ENCODE results near the gene DNAH17. TPM values are rescaled to one million over a fixed set of nuclear protein-coding genes. Genes with fewer than 3 reads are reported as not detected.
A peak's percentile ranks its signal among the peaks of the same experiment; 100 is the strongest.

Gene DNAH17
- total RNA-seq, 8 experiments from 2014 or later: 0.27 to 1.9 (median 0.67) TPM

- WGBS, 10 experiments: 40 to 100% (median 86%) methylated on average over 1 to 7 of the region's 10 CpGs; no CpG with 5 or more reads in 3 of the 10 experiments
- H3K27ac ChIP-seq: no peak overlapping the region
- H3K4me3 ChIP-seq: no peak overlapping the region
- in situ Hi-C loops (cut with MboI; ENCODE audit: low pct_unique_long_range_greater_than_20kb in 2 of 9, low sequenced_read_pairs in 9 of 9, unreplicated experiment in 9 of 9): no loop called here
- peaks cover 0 to 2% of the 10 kb centered on the region in 2 donors for H3K4me1 ChIP-seq (replicated peaks in 1 of 2)
- peak in 2 of 8 experiments; percentile 16 to 21 for ATAC-seq (replicated peaks in 6 of 8)
Measured at GRCh38 chr17:78412403-78412802, 164.8 kb downstream of the DNAH17 start.

GRCh38 chr17:78411241-78411857, 165.8 kb downstream of the DNAH17 start:
- H3K27ac ChIP-seq: no peak overlapping the region
- ATAC-seq (replicated peaks in 6 of 8): peak in 5 of 8 experiments; percentile 24 to 58 (median 51)
- no peak overlapping the region for H3K4me3 ChIP-seq
- in situ Hi-C loops (cut with MboI; ENCODE audit: low pct_unique_long_range_greater_than_20kb in 2 of 9, low sequenced_read_pairs in 9 of 9, unreplicated experiment in 9 of 9): no loop called here
- WGBS, 10 experiments: 40 to 100% (median 94%) methylated on average over 1 to 8 of the region's 17 CpGs; no CpG with 5 or more reads in 3 of the 10 experiments
- H3K4me1 ChIP-seq (replicated peaks in 1 of 2): peaks cover 0 to 5% of the 10 kb centered on the region in 2 donors

- Histone ChIP-seq H3K4me1 (replicated peaks in 1 of 2) (peaks cover 0 to 5% of the 10 kb centered on the region in 2 donors), H3K4me3 (no peak overlapping the region), H3K27ac (no peak overlapping the region)
- WGBS, 10 experiments: 48 to 100% (median 90%) methylated on average over 1 to 7 of the region's 12 CpGs; no CpG with 5 or more reads in 1 of the 10 experiments
- ATAC-seq (replicated peaks in 6 of 8): peak in 3 of 8 experiments; percentile 45 to 89 (median 57)
- in situ Hi-C loops (cut with MboI; ENCODE audit: low pct_unique_long_range_greater_than_20kb in 2 of 9, low sequenced_read_pairs in 9 of 9, unreplicated experiment in 9 of 9): no loop called here
Measured at GRCh38 chr17:78409191-78409928, 167.8 kb downstream of the DNAH17 start.

- H3K27ac ChIP-seq: no peak overlapping the region
- in situ Hi-C loops (cut with MboI; ENCODE audit: low pct_unique_long_range_greater_than_20kb in 2 of 9, low sequenced_read_pairs in 9 of 9, unreplicated experiment in 9 of 9): no loop called here
- 86 to 100% (median 92%) methylated on average over 1 to 9 of the region's 23 CpGs; no CpG with 5 or more reads in 5 of the 10 experiments for WGBS, 10 experiments
- ATAC-seq (replicated peaks in 6 of 8): peak in 1 of 8 experiments; percentile 5
- no peak overlapping the region for H3K4me3 ChIP-seq
- H3K4me1 ChIP-seq (replicated peaks in 1 of 2): peaks cover 0 to 5% of the 10 kb centered on the region in 2 donors
Measured at GRCh38 chr17:78408476-78409050, 168.6 kb downstream of the DNAH17 start.

GRCh38 chr17:78407387-78408000, 169.7 kb downstream of the DNAH17 start:
- in situ Hi-C loops (cut with MboI; ENCODE audit: low pct_unique_long_range_greater_than_20kb in 2 of 9, low sequenced_read_pairs in 9 of 9, unreplicated experiment in 9 of 9): no loop called here
- no peak overlapping the region for H3K4me3 ChIP-seq
- 37 to 83% (median 50%) methylated on average over 1 to 4 of the region's 7 CpGs; no CpG with 5 or more reads in 5 of the 10 experiments for WGBS, 10 experiments
- H3K27ac ChIP-seq: no peak overlapping the region
- H3K4me1 ChIP-seq (replicated peaks in 1 of 2): peaks cover 0 to 5% of the 10 kb centered on the region in 2 donors
- peak in 5 of 8 experiments; percentile 19 to 78 (median 56) for ATAC-seq (replicated peaks in 6 of 8)

- Histone ChIP-seq H3K27ac (no peak overlapping the region), H3K4me3 (no peak overlapping the region), H3K4me1 (replicated peaks in 1 of 2) (peaks cover 0 to 5% of the 10 kb centered on the region in 2 donors)
- in situ Hi-C loops (cut with MboI; ENCODE audit: low pct_unique_long_range_greater_than_20kb in 2 of 9, low sequenced_read_pairs in 9 of 9, unreplicated experiment in 9 of 9): no loop called here
- 48 to 100% (median 90%) methylated on average over 1 to 3 of the region's 8 CpGs; no CpG with 5 or more reads in 5 of the 10 experiments for WGBS, 10 experiments
- ATAC-seq (replicated peaks in 6 of 8): no peak
Measured at GRCh38 chr17:78406920-78407319, 170.3 kb downstream of the DNAH17 start.

GRCh38 chr17:78406396-78406795, 170.8 kb downstream of the DNAH17 start:
- Histone ChIP-seq H3K27ac (no peak overlapping the region), H3K4me1 (replicated peaks in 1 of 2) (peaks cover 0 to 5% of the 10 kb centered on the region in 2 donors), H3K4me3 (no peak overlapping the region)
- WGBS, 10 experiments: 79 to 100% (median 93%) methylated on average over 2 to 3 of the region's 6 CpGs; no CpG with 5 or more reads in 7 of the 10 experiments
- ATAC-seq (replicated peaks in 6 of 8): no peak
- in situ Hi-C loops (cut with MboI; ENCODE audit: low pct_unique_long_range_greater_than_20kb in 2 of 9, low sequenced_read_pairs in 9 of 9, unreplicated experiment in 9 of 9): no loop called here

- H3K4me3 ChIP-seq: no peak overlapping the region
- H3K4me1 ChIP-seq (replicated peaks in 1 of 2): peaks cover 0 to 5% of the 10 kb centered on the region in 2 donors
- in situ Hi-C loops (cut with MboI; ENCODE audit: low pct_unique_long_range_greater_than_20kb in 2 of 9, low sequenced_read_pairs in 9 of 9, unreplicated experiment in 9 of 9): no loop called here
- WGBS, 10 experiments: 96 to 100% (median 100%) methylated on average over 3 to 9 of the region's 14 CpGs; no CpG with 5 or more reads in 3 of the 10 experiments
- no peak for ATAC-seq (replicated peaks in 6 of 8)
- no peak overlapping the region for H3K27ac ChIP-seq
Measured at GRCh38 chr17:78403822-78404221, 173.4 kb downstream of the DNAH17 start.

- H3K4me1 ChIP-seq (replicated peaks in 1 of 2): no peaks in the 10 kb centered on the region
- ATAC-seq (replicated peaks in 6 of 8): no peak
- no peak overlapping the region for H3K4me3 ChIP-seq
- WGBS, 10 experiments: 80 to 100% (median 90%) methylated on average over 1 to 5 of the region's 8 CpGs; no CpG with 5 or more reads in 5 of the 10 experiments
- in situ Hi-C loops (cut with MboI; ENCODE audit: low pct_unique_long_range_greater_than_20kb in 2 of 9, low sequenced_read_pairs in 9 of 9, unreplicated experiment in 9 of 9): no loop called here
- H3K27ac ChIP-seq: no peak overlapping the region
Measured at GRCh38 chr17:78401891-78402290, 175.3 kb downstream of the DNAH17 start.

- Histone ChIP-seq H3K4me1 (replicated peaks in 1 of 2) (no peaks in the 10 kb centered on the region), H3K4me3 (no peak overlapping the region), H3K27ac (no peak overlapping the region)
- in situ Hi-C loops (cut with MboI; ENCODE audit: low pct_unique_long_range_greater_than_20kb in 2 of 9, low sequenced_read_pairs in 9 of 9, unreplicated experiment in 9 of 9): no loop called here
- WGBS, 10 experiments: 67 to 100% (median 80%) methylated on average over 1 to 3 of the region's 6 CpGs; no CpG with 5 or more reads in 5 of the 10 experiments
- ATAC-seq (replicated peaks in 6 of 8): no peak
Measured at GRCh38 chr17:78401246-78401645, 175.9 kb downstream of the DNAH17 start.

- in situ Hi-C loops (cut with MboI; ENCODE audit: low pct_unique_long_range_greater_than_20kb in 2 of 9, low sequenced_read_pairs in 9 of 9, unreplicated experiment in 9 of 9): no loop called here
- no peak for ATAC-seq (replicated peaks in 6 of 8)
- no peak overlapping the region for H3K4me3 ChIP-seq
- whole genome bisulfite sequencing, 10 experiments: 60 to 100% (median 100%) methylated on average over 2 to 8 of the region's 17 CpGs; no CpG with 5 or more reads in 7 of the 10 experiments
- no peak overlapping the region for H3K27ac ChIP-seq
- H3K4me1 ChIP-seq (replicated peaks in 1 of 2): no peaks in the 10 kb centered on the region
Measured at GRCh38 chr17:78400581-78401240, 176.5 kb downstream of the DNAH17 start.

- H3K27ac ChIP-seq: no peak overlapping the region
- in situ Hi-C loops (cut with MboI; ENCODE audit: low pct_unique_long_range_greater_than_20kb in 2 of 9, low sequenced_read_pairs in 9 of 9, unreplicated experiment in 9 of 9): no loop called here
- H3K4me3 ChIP-seq: no peak overlapping the region
- whole genome bisulfite sequencing, 10 experiments: 74 to 100% (median 90%) methylated on average over 1 to 5 of the region's 6 CpGs; no CpG with 5 or more reads in 5 of the 10 experiments
- H3K4me1 ChIP-seq (replicated peaks in 1 of 2): no peaks in the 10 kb centered on the region
- no peak for ATAC-seq (replicated peaks in 6 of 8)
Measured at GRCh38 chr17:78399693-78400144, 177.5 kb downstream of the DNAH17 start.
